GM15510 (cell line): Measurements from ENCODE around the gene ENTREP1.

Experiments used
- POLR2A ChIP-seq: IDR thresholded peaks from 3 replicates; pipeline ENCODE4 v1.6.1; 2011; ENCODE audit warnings: borderline replicate concordance; ENCODE audit not compliant: insufficient read length; ENCODE audit errors: extremely low read depth

ENTREP1 gene

DNA sequence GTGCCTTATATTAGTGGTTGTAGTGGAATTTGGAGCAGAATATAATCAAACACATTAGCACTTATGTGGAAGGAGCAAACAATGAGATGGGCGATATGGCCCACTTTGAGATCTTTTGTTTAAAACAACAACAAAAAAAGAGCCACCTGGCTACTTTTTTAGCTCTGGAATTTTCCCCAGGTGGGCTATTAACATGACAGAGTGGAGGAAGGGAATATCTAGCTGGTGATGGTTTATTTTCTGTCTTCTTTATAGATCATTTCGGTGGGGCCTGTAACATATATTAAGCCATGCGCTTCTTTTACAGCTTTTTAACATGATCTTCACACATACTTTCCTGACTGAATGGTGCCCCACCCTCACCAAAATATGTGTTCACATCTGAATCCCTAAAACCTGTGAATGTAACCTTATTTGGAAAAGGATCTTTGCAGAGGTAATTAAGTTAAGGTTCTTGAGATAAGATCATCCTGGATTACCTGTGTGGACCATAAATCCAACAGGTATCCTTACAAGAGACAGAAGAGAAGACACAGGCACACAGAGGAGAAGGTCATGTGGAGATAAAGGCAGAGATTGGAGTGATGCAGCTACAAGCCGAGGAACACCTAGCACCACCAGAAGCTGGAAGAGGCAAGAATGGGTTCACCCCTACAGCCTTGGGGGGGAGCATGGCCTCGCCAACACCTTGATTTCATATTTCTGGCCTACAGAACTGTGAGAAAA, 16.6 kb upstream of the ENTREP1 start:
- TF ChIP-seq POLR2A, result no peak

DNA sequence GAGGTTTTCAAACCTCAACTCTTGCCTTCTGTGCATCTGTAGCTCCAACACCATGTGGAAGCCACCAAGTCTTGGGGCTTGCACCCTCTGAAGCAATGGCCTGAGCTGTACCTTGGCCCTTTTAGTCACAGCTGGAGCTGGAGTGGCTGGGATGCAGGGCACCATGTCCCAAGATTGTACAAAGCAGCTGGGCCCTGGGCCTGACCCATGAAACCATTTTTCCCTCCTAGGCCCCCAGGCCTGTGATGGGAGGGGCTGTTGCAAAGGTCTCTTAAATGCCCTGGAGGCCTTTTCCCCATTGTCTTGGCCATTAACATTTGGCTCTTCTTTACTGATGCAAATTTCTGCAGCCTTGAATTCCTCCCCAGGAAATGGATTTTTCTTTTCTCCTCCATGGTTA, 11.8 kb upstream of the ENTREP1 start:
- no peak for TF ChIP-seq POLR2A

- no peak for TF ChIP-seq POLR2A
Measured at GRCh38 chr9:69314547-69314946, 10.5 kb upstream of the ENTREP1 start.

GRCh38 chr9:69317081-69317480, 7.9 kb upstream of the ENTREP1 start:
- TF ChIP-seq POLR2A, result no peak

DNA sequence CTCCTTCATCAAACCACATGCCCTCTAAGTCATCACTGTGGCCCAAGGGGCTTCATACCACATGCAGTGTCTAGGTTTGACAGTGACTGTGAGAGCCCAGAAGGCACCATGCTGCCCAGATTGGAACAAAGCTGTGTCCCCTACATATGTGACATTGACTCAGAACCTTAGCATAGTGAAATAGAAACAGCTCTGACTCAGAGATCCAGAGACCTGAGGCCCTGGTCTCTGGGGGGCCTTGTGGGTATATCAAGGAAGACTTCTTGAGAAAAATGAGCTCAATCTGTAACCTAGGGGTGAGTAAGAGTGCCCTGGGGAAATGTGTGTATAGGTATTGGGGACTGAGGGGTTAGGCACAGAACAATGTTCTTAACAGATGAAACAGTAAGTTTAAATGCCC, 7.1 kb upstream of the ENTREP1 start:
- TF ChIP-seq POLR2A, result no peak

GRCh38 chr9:69319324-69320025, 5.5 kb upstream of the ENTREP1 start:
- no peak for TF ChIP-seq POLR2A

DNA sequence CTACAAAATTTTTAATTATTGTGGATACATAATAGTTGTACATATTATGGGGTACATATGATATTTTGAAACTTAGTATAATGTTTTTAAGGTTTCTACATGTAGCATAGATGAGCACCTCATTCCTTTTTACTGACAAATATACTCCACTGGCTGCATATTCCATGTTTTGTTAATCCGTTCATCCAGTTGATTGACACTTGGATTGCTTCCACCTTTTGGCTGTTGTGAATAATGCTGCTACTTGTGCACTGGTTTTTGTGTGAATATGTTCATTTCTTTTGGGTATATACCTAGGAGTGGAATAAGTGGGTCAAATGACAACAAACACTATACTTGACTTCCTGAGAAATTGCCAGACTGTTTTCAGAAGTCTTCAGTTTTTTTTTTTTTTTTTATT, 2.8 kb upstream of the ENTREP1 start:
- TF ChIP-seq POLR2A, result no peak

DNA sequence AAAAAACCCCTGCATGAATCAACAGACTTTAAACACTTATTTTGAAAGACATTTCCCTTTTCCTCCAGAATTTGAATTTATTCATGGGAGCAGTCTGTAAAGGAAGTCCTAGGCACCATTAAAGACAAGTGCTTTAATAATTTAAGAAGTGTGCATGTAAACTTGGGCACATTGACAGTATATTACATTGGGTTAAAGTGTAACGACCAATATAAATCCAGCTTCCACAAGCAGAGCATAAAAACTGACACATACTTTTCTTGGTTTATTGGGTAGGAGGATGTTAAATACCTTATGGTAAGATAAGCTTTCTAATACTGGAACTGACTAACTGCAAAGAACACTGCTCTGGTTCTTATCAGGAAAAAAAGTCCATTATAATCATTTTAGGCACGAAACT, 1.2 kb upstream of the ENTREP1 start:
- no peak for TF ChIP-seq POLR2A

GRCh38 chr9:69325409-69326212, 596 bp downstream of the ENTREP1 start:
- no peak for TF ChIP-seq POLR2A

GRCh38 chr9:69326261-69326660, 1.2 kb downstream of the ENTREP1 start:
- TF ChIP-seq POLR2A, result no peak

GRCh38 chr9:69330580-69330979, 5.6 kb downstream of the ENTREP1 start:
- no peak for TF ChIP-seq POLR2A

- no peak for TF ChIP-seq POLR2A
Measured at GRCh38 chr9:69331444-69331843, 6.4 kb downstream of the ENTREP1 start.

- TF ChIP-seq POLR2A, result no peak
Measured at GRCh38 chr9:69332067-69332685, 7.2 kb downstream of the ENTREP1 start.

DNA sequence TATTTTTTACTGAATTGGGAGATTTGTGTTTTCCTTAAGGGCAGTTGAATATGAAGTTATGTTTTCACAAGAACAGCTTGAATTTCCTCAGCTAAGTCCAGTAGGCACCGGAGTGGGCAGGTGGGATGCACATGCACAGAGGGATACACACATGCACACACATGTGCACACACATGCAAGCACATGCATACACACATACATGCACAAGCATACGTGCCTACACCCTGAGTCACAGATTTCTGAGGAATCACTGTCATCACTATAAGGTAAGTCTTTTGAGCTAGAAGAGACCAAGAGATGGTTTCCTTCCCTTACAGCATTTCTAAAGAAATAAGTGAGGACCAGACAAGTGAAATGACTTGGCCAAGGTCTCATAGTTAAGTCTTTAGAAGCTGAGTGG, 8.7 kb downstream of the ENTREP1 start:
- no peak for TF ChIP-seq POLR2A

DNA sequence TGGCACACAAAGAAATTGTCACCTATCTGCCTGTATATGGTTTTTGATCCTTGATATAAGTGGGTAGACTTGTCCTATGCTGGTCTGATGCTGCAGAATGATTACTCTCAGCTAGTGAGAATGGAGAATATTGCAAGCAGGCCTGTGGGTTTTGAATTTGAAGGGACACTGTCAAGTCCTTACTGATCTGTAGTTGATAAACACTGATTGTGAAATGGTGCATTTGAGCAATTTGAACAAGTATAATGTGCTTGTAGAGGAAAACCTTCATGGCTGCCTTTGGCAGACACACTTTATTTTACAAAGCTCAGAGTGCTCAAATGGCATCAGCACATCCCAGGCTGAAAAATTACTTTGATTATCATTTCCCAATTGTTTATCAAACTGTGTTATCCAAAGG, 9.3 kb downstream of the ENTREP1 start:
- no peak for TF ChIP-seq POLR2A
